Neural crest cell (in vitro differentiated cells): ENCODE results near the gene IMPG1. TPM values are rescaled to one million over a fixed set of nuclear protein-coding genes. Genes with fewer than 3 reads are reported as not detected.

ENCODE experiments used
- DNase-seq: peaks from one replicate; pipeline ENCODE4 v3.0.0; 2021; ENCODE audit warnings: low read depth, mixed read lengths, low spot score
- H3K27ac Mint-ChIP-seq: one replicate; pipeline ENCODE4 v1.8.0; 2021; ENCODE audit warnings: mild to moderate bottlenecking, mixed read lengths; ENCODE audit not compliant: unreplicated experiment
- H3K27me3 Mint-ChIP-seq: 2 replicates; pipeline ENCODE4 v1.8.0; 2021; ENCODE audit warnings: low read depth, mild to moderate bottlenecking, mixed read lengths
- H3K36me3 Mint-ChIP-seq: 2 replicates; pipeline ENCODE4 v1.8.0; 2021; ENCODE audit warnings: low read depth, mild to moderate bottlenecking, mixed read lengths
- H3K4me1 Mint-ChIP-seq: 2 replicates; pipeline ENCODE4 v1.8.0; 2021; ENCODE audit warnings: mixed read lengths
- H3K4me3 Mint-ChIP-seq: one replicate; pipeline ENCODE4 v1.8.0; 2021; ENCODE audit warnings: mild to moderate bottlenecking, mixed read lengths
- H3K9me3 Mint-ChIP-seq: 2 replicates; pipeline ENCODE4 v1.8.0; 2021; ENCODE audit warnings: mixed read lengths
- CTCF ChIP-seq: fragments of 200-600 bp; sonication (generic); conservative IDR thresholded peaks from 2 replicates; pipeline ENCODE4 v1.5.0; 2021; ENCODE audit warnings: antibody characterized with exemption, mild to moderate bottlenecking
- long read RNA-seq: library from polyadenylated mRNA; unstranded; transcript quantifications from one replicate; pipeline ENCODE4 v2.0.0, GENCODE V29; 2020
- total RNA-seq: library from RNA; stranded (reverse); gene quantifications from 2 replicates; pipeline ENCODE4 v1.2.1, GENCODE V29; 2021

Gene IMPG1
- total RNA-seq = not detected in 2 replicates
- long read RNA-seq = 0 reads

- H3K27ac Mint-ChIP-seq = no peak within 1 kb of the TSS
Observed at GRCh38 chr6:76072562-76072961, at the start of gene IMPG1. IMPG1 (minus strand) TSS chr6:76072662; CDS start chr6:76072488, 174 bp downstream.

GRCh38 chr6:76120302-76120701 is 47.8 kb upstream of the IMPG1 start:
- H3K4me1 Mint-ChIP-seq = no peaks in the 10 kb centered on the region
- no peak overlapping the region for H3K4me3 Mint-ChIP-seq
- no peak overlapping the region for H3K27ac Mint-ChIP-seq
- H3K9me3 Mint-ChIP-seq = peaks cover 4% of the 10 kb centered on the region
- no peak for DNase-seq
- TF ChIP-seq CTCF = no peak
- no peaks in the 10 kb centered on the region for H3K27me3 Mint-ChIP-seq
- peaks cover 3% of the 10 kb centered on the region for H3K36me3 Mint-ChIP-seq

More at GRCh38 chr6:76072562-76072961, at the start of gene IMPG1:
- TF ChIP-seq CTCF = no peak
- no peaks in the 10 kb centered on the region for H3K36me3 Mint-ChIP-seq
- peaks cover 9% of the 10 kb centered on the region for H3K9me3 Mint-ChIP-seq
- H3K4me3 Mint-ChIP-seq = no peak within 1 kb of the TSS
- H3K27me3 Mint-ChIP-seq = no peaks in the 10 kb centered on the region
- DNase-seq = no peak
- no peaks in the 10 kb centered on the region for H3K4me1 Mint-ChIP-seq

GRCh38 chr6:76073281-76073680 is 819 bp upstream of the IMPG1 start:
- Mint-ChIP-seq H3K4me3 (no peak overlapping the region), H3K27me3 (no peaks in the 10 kb centered on the region), H3K9me3 (peaks cover 6% of the 10 kb centered on the region), H3K27ac (no peak overlapping the region), H3K4me1 (no peaks in the 10 kb centered on the region), H3K36me3 (no peaks in the 10 kb centered on the region)
- no peak for DNase-seq
- no peak for TF ChIP-seq CTCF

- no peak for TF ChIP-seq CTCF
- Mint-ChIP-seq H3K36me3 (no peaks in the 10 kb centered on the region), H3K4me3 (no peak overlapping the region), H3K27me3 (no peaks in the 10 kb centered on the region), H3K4me1 (peaks cover 6% of the 10 kb centered on the region), H3K9me3 (no peaks in the 10 kb centered on the region), H3K27ac (no peak overlapping the region)
- DNase-seq = no peak
Observed at GRCh38 chr6:76057469-76057868, 15.0 kb downstream of the IMPG1 start.

- Mint-ChIP-seq H3K27ac (no peak overlapping the region), H3K4me1 (no peaks in the 10 kb centered on the region), H3K36me3 (no peaks in the 10 kb centered on the region), H3K27me3 (no peaks in the 10 kb centered on the region), H3K9me3 (no peaks in the 10 kb centered on the region), H3K4me3 (no peak overlapping the region)
- no peak for TF ChIP-seq CTCF
- no peak for DNase-seq
Observed at GRCh38 chr6:76052314-76052713, 20.1 kb downstream of the IMPG1 start.

- H3K4me1 Mint-ChIP-seq = no peaks in the 10 kb centered on the region
- no peaks in the 10 kb centered on the region for H3K36me3 Mint-ChIP-seq
- DNase-seq = no peak
- H3K27me3 Mint-ChIP-seq = no peaks in the 10 kb centered on the region
- H3K4me3 Mint-ChIP-seq = no peak overlapping the region
- no peak for TF ChIP-seq CTCF
- H3K9me3 Mint-ChIP-seq = no peaks in the 10 kb centered on the region
- no peak overlapping the region for H3K27ac Mint-ChIP-seq
Observed at GRCh38 chr6:76043690-76044089, 28.8 kb downstream of the IMPG1 start.
